Activated naive CD4-positive, alpha-beta T cell treated with Interleukin-2 at 50 U/mL for 16 hours (primary cell): ENCODE measurements around the gene EFNB3.

Experiments used
- DNase-seq: peaks from one replicate; pipeline ENCODE4 v3.0.0-alpha.2; 2020

The EFNB3 gene

GRCh38 chr17:7704601-7705268, at the start of gene EFNB3:
EFNB3 (plus strand) TSS chr17:7705202; CDS start chr17:7705599, 397 bp downstream.
- no peak for DNase-seq

DNA sequence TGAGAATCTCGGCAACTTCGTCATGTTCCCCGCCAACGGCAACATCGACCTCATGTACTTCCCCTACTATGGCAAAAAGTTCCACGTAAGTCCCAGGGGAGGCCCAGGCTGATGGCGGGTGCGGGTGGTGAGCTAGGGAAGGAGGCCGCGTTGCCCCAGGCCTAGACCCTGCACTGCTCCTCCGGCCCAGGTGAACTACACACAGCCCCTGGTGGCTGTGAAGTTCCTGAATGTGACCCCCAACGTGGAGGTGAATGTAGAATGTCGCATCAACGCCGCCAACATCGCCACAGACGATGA, 49.5 kb upstream of the EFNB3 start:
- DNase-seq, result no peak

DNA sequence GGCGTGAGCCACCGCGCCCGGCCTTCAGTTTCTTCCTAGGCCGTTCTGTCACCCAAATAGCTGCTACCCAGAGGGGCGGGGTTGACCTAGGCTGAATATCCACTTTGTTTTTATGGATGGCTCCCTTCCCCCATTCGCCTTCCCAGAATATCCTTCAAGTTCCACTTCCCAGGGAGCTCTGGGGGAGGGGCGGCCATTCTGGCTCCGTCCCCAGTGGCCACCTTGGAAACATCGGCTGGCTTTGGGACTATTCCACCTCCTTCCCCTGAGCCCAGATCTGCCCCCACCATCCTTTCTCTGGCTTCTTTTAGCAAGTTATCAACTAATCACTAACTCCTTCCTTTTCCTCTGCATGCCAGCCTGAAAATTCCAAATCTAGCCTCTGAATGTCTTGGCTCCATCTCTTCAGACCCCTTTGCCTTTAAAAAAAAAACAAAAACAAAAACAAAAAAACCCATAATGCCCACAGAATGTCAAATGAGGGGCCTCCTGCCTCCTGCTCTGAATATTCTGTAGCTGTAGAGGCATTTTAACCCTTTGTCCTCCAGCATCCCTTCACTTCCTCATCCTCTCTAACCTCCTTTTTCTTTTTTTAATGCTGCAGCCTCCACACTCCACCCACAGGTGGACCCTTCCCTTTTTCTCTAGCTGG, 47.9 kb upstream of the EFNB3 start:
- no peak for DNase-seq

GRCh38 chr17:7667656-7668406, 37.2 kb upstream of the EFNB3 start:
- DNase-seq, result no peak

DNA sequence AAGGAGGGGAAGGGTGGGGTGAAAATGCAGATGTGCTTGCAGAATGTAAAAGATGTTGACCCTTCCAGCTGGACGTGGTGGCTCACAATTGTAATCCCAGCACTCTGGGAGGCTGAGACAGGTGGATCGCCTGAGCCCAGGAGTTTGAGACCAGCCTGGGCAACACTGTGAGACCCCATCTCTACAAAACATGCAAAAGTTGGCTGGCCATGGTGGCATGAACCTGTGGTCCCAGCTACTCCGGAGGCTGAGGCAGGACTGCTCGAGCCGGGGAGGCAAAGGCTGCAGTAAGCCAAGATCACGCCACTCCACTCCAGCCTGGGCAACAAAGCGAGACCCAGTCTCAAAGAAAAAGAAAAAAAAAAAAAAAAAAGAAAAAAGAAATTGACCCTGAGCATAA, 36.5 kb upstream of the EFNB3 start:
- DNase-seq, result no peak

DNA sequence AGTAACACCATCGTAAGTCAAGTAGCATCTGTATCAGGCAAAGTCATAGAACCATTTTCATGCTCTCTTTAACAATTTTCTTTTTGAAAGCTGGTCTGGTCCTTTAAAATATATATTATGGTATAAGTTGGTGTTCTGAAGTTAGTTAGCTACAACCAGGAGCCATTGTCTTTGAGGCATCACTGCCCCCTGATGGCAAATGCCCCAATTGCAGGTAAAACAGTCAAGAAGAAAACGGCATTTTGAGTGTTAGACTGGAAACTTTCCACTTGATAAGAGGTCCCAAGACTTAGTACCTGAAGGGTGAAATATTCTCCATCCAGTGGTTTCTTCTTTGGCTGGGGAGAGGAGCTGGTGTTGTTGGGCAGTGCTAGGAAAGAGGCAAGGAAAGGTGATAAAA, 31.8 kb upstream of the EFNB3 start:
- DNase-seq, result peak; percentile 40

DNA sequence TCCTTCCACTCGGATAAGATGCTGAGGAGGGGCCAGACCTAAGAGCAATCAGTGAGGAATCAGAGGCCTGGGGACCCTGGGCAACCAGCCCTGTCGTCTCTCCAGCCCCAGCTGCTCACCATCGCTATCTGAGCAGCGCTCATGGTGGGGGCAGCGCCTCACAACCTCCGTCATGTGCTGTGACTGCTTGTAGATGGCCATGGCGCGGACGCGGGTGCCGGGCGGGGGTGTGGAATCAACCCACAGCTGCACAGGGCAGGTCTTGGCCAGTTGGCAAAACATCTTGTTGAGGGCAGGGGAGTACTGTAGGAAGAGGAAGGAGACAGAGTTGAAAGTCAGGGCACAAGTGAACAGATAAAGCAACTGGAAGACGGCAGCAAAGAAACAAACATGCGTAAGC, 30.1 kb upstream of the EFNB3 start:
- DNase-seq, result no peak

DNA sequence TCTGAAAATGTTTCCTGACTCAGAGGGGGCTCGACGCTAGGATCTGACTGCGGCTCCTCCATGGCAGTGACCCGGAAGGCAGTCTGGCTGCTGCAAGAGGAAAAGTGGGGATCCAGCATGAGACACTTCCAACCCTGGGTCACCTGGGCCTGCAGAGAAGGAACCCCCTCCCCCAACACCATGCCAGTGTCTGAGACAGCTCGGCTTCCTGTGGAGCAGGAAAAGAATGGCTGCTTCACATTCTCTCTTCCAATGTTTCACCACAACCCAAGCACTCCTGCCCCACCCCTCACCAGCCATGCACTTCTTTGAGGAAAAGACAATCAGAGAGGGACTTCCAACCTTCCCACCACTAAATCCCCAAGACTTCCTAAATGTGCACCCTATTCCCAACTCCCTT, 28.5 kb upstream of the EFNB3 start:
- no peak for DNase-seq

GRCh38 chr17:7677388-7678067, 27.5 kb upstream of the EFNB3 start:
- no peak for DNase-seq

DNA sequence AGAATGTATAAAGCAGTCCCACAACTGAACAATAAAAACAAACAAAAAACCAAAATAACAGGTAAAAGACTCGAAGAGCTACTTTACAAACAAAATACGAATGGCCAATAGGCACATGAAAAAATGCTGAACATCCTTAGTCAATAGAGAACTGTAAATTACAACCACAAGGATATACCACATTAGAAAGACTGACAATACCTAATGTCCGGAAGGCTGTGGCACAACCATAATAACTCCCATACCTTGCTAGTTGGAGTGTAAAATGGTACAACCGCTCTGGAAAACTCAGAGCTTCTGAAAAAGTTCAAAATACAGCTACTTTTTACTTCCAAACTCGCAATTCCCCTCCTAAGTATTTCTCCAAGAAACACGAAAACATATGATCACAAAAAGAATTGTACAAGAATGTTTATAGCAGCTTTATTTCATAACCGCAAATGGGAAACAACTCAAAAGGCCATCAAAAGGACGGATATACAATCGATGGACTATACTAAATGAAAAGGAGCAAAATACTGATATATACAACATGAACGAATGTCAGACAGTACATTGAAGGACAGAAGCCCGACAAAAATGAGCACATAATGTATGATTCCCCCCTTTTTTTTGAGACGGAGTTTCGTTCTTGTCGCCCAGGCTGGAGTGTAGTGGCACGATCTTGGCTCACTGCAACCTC, 20.0 kb upstream of the EFNB3 start:
- no peak for DNase-seq

- peak; percentile 91 for DNase-seq
Observed at GRCh38 chr17:7685533-7686221, 19.3 kb upstream of the EFNB3 start.

DNA sequence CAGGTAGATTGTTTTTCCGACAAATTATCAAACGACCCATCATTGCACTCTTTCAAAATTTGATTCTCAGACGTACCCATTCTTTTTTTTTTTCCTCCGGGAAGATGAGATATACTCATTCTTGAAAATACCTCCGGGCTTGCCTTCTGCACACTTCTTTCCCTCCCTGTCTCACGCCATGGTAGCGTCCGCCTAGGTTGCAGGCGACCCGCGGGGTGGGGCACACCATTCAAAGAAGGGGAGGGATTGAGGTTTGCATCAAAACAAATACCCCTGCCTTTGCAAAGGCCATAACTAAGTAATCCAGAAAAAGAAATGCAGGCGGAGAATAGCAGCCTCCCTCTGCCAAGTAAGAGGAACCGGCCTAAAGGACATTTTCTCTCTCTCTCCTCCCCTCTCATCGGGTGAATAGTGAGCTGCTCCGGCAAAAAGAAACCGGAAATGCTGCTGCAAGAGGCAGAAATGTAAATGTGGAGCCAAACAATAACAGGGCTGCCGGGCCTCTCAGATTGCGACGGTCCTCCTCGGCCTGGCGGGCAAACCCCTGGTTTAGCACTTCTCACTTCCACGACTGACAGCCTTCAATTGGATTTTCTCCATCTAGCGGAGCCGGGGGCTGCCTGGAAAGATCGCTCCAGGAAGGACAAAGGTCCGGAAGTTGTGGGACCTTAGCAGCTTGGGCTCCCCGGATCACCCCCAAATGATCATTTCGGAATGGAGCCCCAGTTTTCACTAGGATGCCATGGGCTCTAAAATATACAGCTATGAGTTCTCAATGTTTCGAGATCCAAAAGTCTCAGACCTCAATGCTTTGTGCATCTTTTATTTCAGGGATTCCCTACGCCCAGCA, 18.6 kb upstream of the EFNB3 start:
- DNase-seq, result peak; percentile 80

GRCh38 chr17:7687072-7687907, 17.7 kb upstream of the EFNB3 start, which contains the start of gene TP53:
TP53 (minus strand) TSS chr17:7687490; CDS start chr17:7676594, 10,896 bp downstream.
- peak; percentile 92 for DNase-seq

DNA sequence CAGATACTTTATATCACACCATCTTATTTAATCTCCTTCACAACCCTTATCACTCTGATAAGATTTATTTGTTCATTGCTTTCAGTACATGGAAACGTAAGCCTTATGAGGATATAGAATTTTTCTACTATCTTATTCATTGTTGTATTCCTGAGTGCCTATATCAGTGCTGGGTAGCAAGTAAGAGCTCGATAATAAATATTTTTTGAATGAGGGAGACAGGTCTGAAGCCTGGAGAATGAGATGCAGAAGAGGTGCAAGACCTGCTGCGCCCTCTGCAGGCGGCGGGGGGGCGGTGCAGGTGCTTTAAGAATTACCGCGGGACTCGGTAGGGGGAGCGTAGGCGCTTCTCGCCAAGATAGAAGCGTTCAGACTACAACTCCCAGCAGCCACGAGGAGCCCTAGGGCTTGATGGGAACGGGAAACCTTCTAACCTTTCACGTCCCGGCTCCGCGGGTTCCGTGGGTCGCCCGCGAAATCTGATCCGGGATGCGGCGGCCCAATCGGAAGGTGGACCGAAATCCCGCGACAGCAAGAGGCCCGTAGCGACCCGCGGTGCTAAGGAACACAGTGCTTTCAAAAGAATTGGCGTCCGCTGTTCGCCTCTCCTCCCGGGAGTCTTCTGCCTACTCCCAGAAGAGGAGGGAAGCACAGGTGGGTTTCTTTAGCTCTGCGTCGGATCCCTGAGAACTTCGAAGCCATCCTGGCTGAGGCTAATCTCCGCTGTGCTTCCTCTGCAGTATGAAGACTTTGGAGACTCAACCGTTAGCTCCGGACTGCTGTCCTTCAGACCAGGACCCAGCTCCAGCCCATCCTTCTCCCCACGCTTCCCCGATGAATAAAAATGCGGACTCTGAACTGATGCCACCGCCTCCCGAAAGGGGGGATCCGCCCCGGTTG, 16.8 kb upstream of the EFNB3 start, which contains the start of gene WRAP53:
Gene WRAP53 (plus strand): TSS at position 570 of the 900 bp plus-strand sequence. CDS start 172 bp downstream, at position 742.
- peak; percentile 96 for DNase-seq

DNA sequence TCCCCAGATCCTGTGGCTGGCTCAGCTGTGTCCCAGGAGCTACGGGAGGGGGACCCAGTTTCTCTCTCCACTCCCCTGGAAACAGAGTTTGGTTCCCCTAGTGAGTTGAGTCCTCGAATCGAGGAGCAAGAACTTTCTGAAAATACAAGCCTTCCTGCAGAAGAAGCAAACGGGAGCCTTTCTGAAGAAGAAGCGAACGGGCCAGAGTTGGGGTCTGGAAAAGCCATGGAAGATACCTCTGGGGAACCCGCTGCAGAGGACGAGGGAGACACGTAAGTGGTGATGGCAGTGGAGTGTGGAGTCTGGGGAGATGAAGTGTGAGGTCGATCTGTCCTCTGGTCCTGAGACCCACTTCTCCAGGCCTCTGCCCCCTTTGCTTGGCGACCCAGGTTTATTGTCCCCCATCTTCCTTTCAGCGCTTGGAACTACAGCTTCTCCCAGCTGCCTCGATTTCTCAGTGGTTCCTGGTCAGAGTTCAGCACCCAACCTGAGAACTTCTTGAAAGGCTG, 16.1 kb upstream of the EFNB3 start:
- DNase-seq, result no peak

- DNase-seq, result no peak
Observed at GRCh38 chr17:7695586-7695985, 9.4 kb upstream of the EFNB3 start.

DNA sequence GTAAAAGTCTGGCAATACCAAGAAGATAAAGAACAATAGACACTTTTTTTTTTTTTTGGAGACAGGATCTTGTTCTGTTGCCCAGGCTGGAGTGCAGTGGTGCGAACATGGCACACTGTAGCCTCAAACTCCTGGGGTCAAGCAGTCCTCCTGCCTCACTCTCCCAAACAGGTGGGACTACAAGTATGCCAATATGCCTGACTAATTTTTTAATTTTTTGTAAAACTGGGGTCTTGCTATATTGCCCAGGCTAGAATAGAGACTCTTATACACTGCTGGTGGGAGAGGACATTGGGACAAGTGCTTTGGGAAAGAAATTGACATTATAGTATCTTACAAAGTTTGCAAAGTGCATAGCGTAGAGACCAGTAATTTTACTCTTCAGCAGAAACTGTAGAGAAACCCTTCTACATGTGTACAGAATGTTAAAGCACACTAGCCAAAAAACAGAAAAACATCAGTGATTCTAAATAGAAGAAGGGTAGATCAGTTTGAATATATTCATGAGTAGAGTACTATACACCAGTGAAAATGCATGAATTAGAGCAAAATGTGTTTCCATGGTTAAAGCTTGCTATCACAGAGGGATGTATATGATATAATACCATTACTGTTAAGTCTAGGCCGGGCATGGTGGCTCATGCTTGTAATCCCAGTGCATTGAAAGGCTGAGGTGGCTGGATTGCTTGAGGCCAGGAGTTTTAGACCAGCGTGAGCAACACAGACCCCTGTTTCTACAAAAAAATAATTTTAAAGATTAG, 7.0 kb upstream of the EFNB3 start:
- DNase-seq, result no peak

- DNase-seq, result no peak
Observed at GRCh38 chr17:7700510-7700909, 4.5 kb upstream of the EFNB3 start.
